ENCODE data around the gene SOX18.

The SOX18 gene

GRCh38 chr20:64067733-64068307 is 18.4 kb upstream of the SOX18 start:
- DNase-seq, result no peak

GRCh38 chr20:64067005-64067632 is 17.7 kb upstream of the SOX18 start:
- DNase-seq, result no peak

- DNase-seq, result no peak
These were observed 16.5 kb upstream of the SOX18 start for GRCh38 chr20:64065974-64066343.

GRCh38 chr20:64065062-64065973 is 15.9 kb upstream of the SOX18 start:
- DNase-seq, result no peak

GRCh38 chr20:64064145-64064698 is 14.8 kb upstream of the SOX18 start:
- no peak for DNase-seq

- DNase-seq, result no peak
These were observed 14.1 kb upstream of the SOX18 start for GRCh38 chr20:64063389-64064144.

- peak; percentile 77 for DNase-seq
These were observed 13.4 kb upstream of the SOX18 start, which contains the start of gene TCEA2 for GRCh38 chr20:64062596-64063388. Gene TCEA2, plus strand, starts transcription at chr20:64063198. Its CDS starts 115 bp downstream, at chr20:64063313.

GRCh38 chr20:64062276-64062595 is 12.8 kb upstream of the SOX18 start:
- DNase-seq, result no peak

GRCh38 chr20:64058536-64058935 is 9.1 kb upstream of the SOX18 start:
- no peak for DNase-seq

GRCh38 chr20:64057628-64058498 is 8.4 kb upstream of the SOX18 start:
- no peak for DNase-seq

GRCh38 chr20:64056889-64057627 is 7.6 kb upstream of the SOX18 start:
- DNase-seq, result no peak

GRCh38 chr20:64056639-64056888 is 7.1 kb upstream of the SOX18 start:
- DNase-seq, result no peak

- peak; percentile 23 for DNase-seq
These were observed 6.6 kb upstream of the SOX18 start for GRCh38 chr20:64055893-64056638.

GRCh38 chr20:64055396-64055892 is 6.0 kb upstream of the SOX18 start:
- DNase-seq, result no peak

- DNase-seq, result peak; percentile 58
These were observed 4.6 kb upstream of the SOX18 start for GRCh38 chr20:64053841-64054661.

- no peak for DNase-seq
These were observed 3.8 kb upstream of the SOX18 start for GRCh38 chr20:64052987-64053840.

- no peak for DNase-seq
These were observed 2.9 kb upstream of the SOX18 start for GRCh38 chr20:64052326-64052722.

Data from DMS 273 treated with DMSO at 0.1 percent for 48 hours (cell line).